Trophoblast cell (in vitro differentiated cells and primary cell): ENCODE data around the gene ITGB7.

ENCODE experiments used
- DNase-seq, 2 donors: peaks; one replicate each; pipeline ENCODE4 v3.0.0-alpha.2; 2016
- H2AFZ ChIP-seq: 2 replicates; pipeline ENCODE4 v1.6.1; 2013; ENCODE audit warnings: low read length, moderate library complexity, mild to moderate bottlenecking; ENCODE audit not compliant: insufficient read depth, poor library complexity
- H2AK5ac ChIP-seq: 2 replicates; pipeline ENCODE4 v1.6.1; 2013; ENCODE audit warnings: mild to moderate bottlenecking, low read length
- H2BK120ac ChIP-seq: 2 replicates; pipeline ENCODE4 v1.6.1; 2013; ENCODE audit warnings: low read length, mild to moderate bottlenecking, moderate library complexity; ENCODE audit not compliant: insufficient read depth, poor library complexity
- H2BK12ac ChIP-seq: 2 replicates; pipeline ENCODE4 v1.6.1; 2013; ENCODE audit warnings: mild to moderate bottlenecking, low read length, moderate library complexity
- H2BK5ac ChIP-seq: 2 replicates; pipeline ENCODE4 v1.6.1; 2013; ENCODE audit warnings: low read length, low read depth, moderate library complexity, mild to moderate bottlenecking; ENCODE audit not compliant: poor library complexity
- H3K14ac ChIP-seq: 2 replicates; pipeline ENCODE4 v1.6.1; 2013; ENCODE audit warnings: mild to moderate bottlenecking, low read length
- H3K18ac ChIP-seq: 2 replicates; pipeline ENCODE4 v1.6.1; 2013; ENCODE audit warnings: mild to moderate bottlenecking, low read length
- H3K23ac ChIP-seq: 2 replicates; pipeline ENCODE4 v1.6.1; 2013; ENCODE audit warnings: low read length
- H3K27ac ChIP-seq: 2 replicates; pipeline ENCODE4 v1.5.1; 2013; ENCODE audit warnings: low read depth, mild to moderate bottlenecking, inconsistent platforms, low read length, moderate library complexity
- H3K27me3 ChIP-seq: 2 replicates; pipeline ENCODE4 v1.6.1; 2013; ENCODE audit warnings: inconsistent platforms, mild to moderate bottlenecking, low read length, moderate library complexity; ENCODE audit not compliant: insufficient read depth
- H3K36me3 ChIP-seq, 2 experiments: 1 replicate in 1 of 2; 2 replicates in 1 of 2; pipeline ENCODE4 v1.6.1; 2013; ENCODE audit warnings: low read length in 2 of 2, mild to moderate bottlenecking in 2 of 2, moderate library complexity in 1 of 2; ENCODE audit not compliant: insufficient read depth in 2 of 2, control insufficient read depth in 1 of 2
- H3K4ac ChIP-seq: 2 replicates; pipeline ENCODE4 v1.6.1; 2013; ENCODE audit warnings: low read depth, mild to moderate bottlenecking, low read length, moderate library complexity
- H3K4me1 ChIP-seq, 2 experiments: 1 replicate in 1 of 2; 2 replicates in 1 of 2; pipeline ENCODE4 v1.6.1; 2013; ENCODE audit warnings: low read length in 2 of 2, mild to moderate bottlenecking in 2 of 2, moderate library complexity in 1 of 2; ENCODE audit not compliant: insufficient read depth in 2 of 2, control insufficient read depth in 1 of 2
- H3K4me2 ChIP-seq: 2 replicates; pipeline ENCODE4 v1.6.1; 2013; ENCODE audit warnings: inconsistent platforms, mild to moderate bottlenecking, low read length, moderate library complexity
- H3K4me3 ChIP-seq: 2 replicates; pipeline ENCODE4 v1.5.1; 2013; ENCODE audit warnings: mild to moderate bottlenecking, low read depth, low read length, inconsistent platforms
- H3K79me1 ChIP-seq: one replicate; pipeline ENCODE4 v1.6.1; 2013; ENCODE audit warnings: low read length
- H3K79me2 ChIP-seq: 2 replicates; pipeline ENCODE4 v1.6.1; 2013; ENCODE audit warnings: low read length, mild to moderate bottlenecking; ENCODE audit not compliant: control insufficient read depth, insufficient read depth, poor library complexity
- H3K9ac ChIP-seq: 2 replicates; pipeline ENCODE4 v1.6.1; 2013; ENCODE audit warnings: mild to moderate bottlenecking, low read length
- H3K9me3 ChIP-seq: 2 replicates; pipeline ENCODE4 v1.6.1; 2013; ENCODE audit warnings: low read depth, mild to moderate bottlenecking, control low read depth, inconsistent platforms, low read length; ENCODE audit not compliant: insufficient read depth
- H4K12ac ChIP-seq: 2 replicates; pipeline ENCODE4 v1.6.1; 2013; ENCODE audit warnings: low read depth, mild to moderate bottlenecking, low read length, moderate library complexity
- H4K8ac ChIP-seq: 2 replicates; pipeline ENCODE4 v1.6.1; 2013; ENCODE audit warnings: low read depth, mild to moderate bottlenecking, low read length, moderate library complexity
- H4K91ac ChIP-seq: one replicate; pipeline ENCODE4 v1.6.1; 2013; ENCODE audit warnings: low read depth, mild to moderate bottlenecking, low read length, moderate library complexity
- WGBS: extraction: QIAGEN DNeasy Blood & Tissue Kit; methylation state at CpG from one replicate; pipeline ENCODE4 v1.1.7; 2013; ENCODE audit warnings: missing lambda C conversion rate; ENCODE audit not compliant: insufficient read length, insufficient coverage; ENCODE audit errors: extremely low coverage; 5-methylcytosine and 5-hydroxymethylcytosine counted together

The ITGB7 gene

GRCh38 chr12:53187145-53187899 is 19.7 kb downstream of the ITGB7 start:
- no peak overlapping the region for H4K12ac ChIP-seq
- DNase-seq, result peak; percentile 98 to 99
- no peaks in the 10 kb centered on the region for H3K27me3 ChIP-seq
- peaks cover 27 to 47% of the 10 kb centered on the region in 2 experiments for H3K36me3 ChIP-seq
- H3K4ac ChIP-seq, result no peak overlapping the region
- no peak overlapping the region for H2AK5ac ChIP-seq
- peaks cover 2% of the 10 kb centered on the region for H3K79me1 ChIP-seq
- no CpG with 5 or more reads among the region's 15 CpGs for WGBS
- H2BK5ac ChIP-seq, result no peak overlapping the region
- peaks cover 9 to 23% of the 10 kb centered on the region in 2 experiments for H3K4me1 ChIP-seq
- H3K9me3 ChIP-seq, result peaks cover 5% of the 10 kb centered on the region
- no peak overlapping the region for H2AFZ ChIP-seq
- H3K4me2 ChIP-seq, result no peak overlapping the region
- peak overlapping the region; percentile 29 for H3K27ac ChIP-seq
- H3K23ac ChIP-seq, result no peak overlapping the region
- no peak overlapping the region for H2BK120ac ChIP-seq
- no peak overlapping the region for H3K9ac ChIP-seq
- no peak overlapping the region for H3K18ac ChIP-seq
- H3K79me2 ChIP-seq, result no peaks in the 10 kb centered on the region
- no peak overlapping the region for H3K4me3 ChIP-seq
- H2BK12ac ChIP-seq, result no peak overlapping the region
- H3K14ac ChIP-seq, result no peak overlapping the region
- H4K8ac ChIP-seq, result no peak overlapping the region
- H4K91ac ChIP-seq, result no peak overlapping the region

GRCh38 chr12:53186745-53187144 is 20.3 kb downstream of the ITGB7 start:
- peaks cover 29 to 50% of the 10 kb centered on the region in 2 experiments for H3K36me3 ChIP-seq
- peak; percentile 85 to 97 for DNase-seq
- H2BK5ac ChIP-seq, result no peak overlapping the region
- H3K79me1 ChIP-seq, result peaks cover 2% of the 10 kb centered on the region
- H4K8ac ChIP-seq, result no peak overlapping the region
- H3K4me1 ChIP-seq, result peaks cover 13 to 27% of the 10 kb centered on the region in 2 experiments
- no peak overlapping the region for H2AFZ ChIP-seq
- H3K18ac ChIP-seq, result no peak overlapping the region
- WGBS, result no CpG with 5 or more reads among the region's 4 CpGs
- no peak overlapping the region for H3K4ac ChIP-seq
- no peak overlapping the region for H2BK12ac ChIP-seq
- no peak overlapping the region for H3K23ac ChIP-seq
- no peak overlapping the region for H2AK5ac ChIP-seq
- H4K91ac ChIP-seq, result no peak overlapping the region
- H2BK120ac ChIP-seq, result no peak overlapping the region
- no peak overlapping the region for H3K14ac ChIP-seq
- H3K27me3 ChIP-seq, result no peaks in the 10 kb centered on the region
- no peak overlapping the region for H3K4me3 ChIP-seq
- H3K27ac ChIP-seq, result peak overlapping the region; percentile 29
- peaks cover 5% of the 10 kb centered on the region for H3K9me3 ChIP-seq
- H3K9ac ChIP-seq, result no peak overlapping the region
- no peak overlapping the region for H3K4me2 ChIP-seq
- no peaks in the 10 kb centered on the region for H3K79me2 ChIP-seq
- no peak overlapping the region for H4K12ac ChIP-seq

DNA sequence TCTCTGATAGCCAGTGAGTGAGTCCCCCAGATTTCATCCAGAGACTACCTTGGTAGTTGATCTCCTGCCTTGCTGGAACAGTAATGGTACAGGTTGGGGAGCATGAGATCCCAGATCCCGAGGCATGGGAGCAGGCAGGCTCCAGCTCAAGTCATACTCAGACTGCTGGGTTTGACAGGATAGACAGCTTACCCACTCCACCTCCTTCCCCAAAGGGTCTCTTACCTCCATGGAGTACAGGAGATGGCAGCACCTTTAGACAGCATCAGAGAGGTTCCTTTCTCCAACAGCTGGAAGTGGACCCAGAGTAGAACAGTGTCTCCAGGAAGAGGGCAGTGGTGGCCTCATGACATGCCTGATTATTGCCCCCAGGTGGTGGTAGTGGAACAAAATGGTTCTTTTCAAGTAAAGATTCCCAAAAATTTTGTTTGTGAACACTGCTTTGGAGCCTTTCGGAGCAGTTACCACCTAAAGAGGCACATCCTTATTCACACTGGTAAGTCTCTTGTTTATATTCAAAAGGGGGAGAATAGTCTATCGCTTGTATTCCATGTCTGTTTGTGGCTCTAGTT is 21.4 kb downstream of the ITGB7 start:
- H3K27me3 ChIP-seq, result no peaks in the 10 kb centered on the region
- H3K4me3 ChIP-seq, result no peak overlapping the region
- no peak overlapping the region for H3K23ac ChIP-seq
- H3K27ac ChIP-seq, result no peak overlapping the region
- H3K9ac ChIP-seq, result no peak overlapping the region
- no peak overlapping the region for H3K4me2 ChIP-seq
- H2BK120ac ChIP-seq, result no peak overlapping the region
- peaks cover 7% of the 10 kb centered on the region for H3K79me1 ChIP-seq
- no peak overlapping the region for H3K4ac ChIP-seq
- no peak overlapping the region for H4K12ac ChIP-seq
- WGBS, result no CpG with 5 or more reads among the region's 3 CpGs
- H3K4me1 ChIP-seq, result peaks cover 13 to 29% of the 10 kb centered on the region in 2 experiments
- no peak overlapping the region for H2AK5ac ChIP-seq
- no peak for DNase-seq
- no peak overlapping the region for H2AFZ ChIP-seq
- H4K8ac ChIP-seq, result no peak overlapping the region
- no peak overlapping the region for H2BK12ac ChIP-seq
- no peak overlapping the region for H4K91ac ChIP-seq
- H3K9me3 ChIP-seq, result peaks cover 7% of the 10 kb centered on the region
- H2BK5ac ChIP-seq, result no peak overlapping the region
- peaks cover 27 to 47% of the 10 kb centered on the region in 2 experiments for H3K36me3 ChIP-seq
- peaks cover 3% of the 10 kb centered on the region for H3K79me2 ChIP-seq
- no peak overlapping the region for H3K18ac ChIP-seq
- no peak overlapping the region for H3K14ac ChIP-seq

GRCh38 chr12:53184828-53185227 is 22.2 kb downstream of the ITGB7 start:
- H3K4me1 ChIP-seq, result peaks cover 13 to 28% of the 10 kb centered on the region in 2 experiments
- peaks cover 8% of the 10 kb centered on the region for H3K79me2 ChIP-seq
- H2BK5ac ChIP-seq, result no peak overlapping the region
- DNase-seq, result no peak
- no peak overlapping the region for H3K23ac ChIP-seq
- H3K9ac ChIP-seq, result peak overlapping the region; percentile 18
- H2BK120ac ChIP-seq, result no peak overlapping the region
- H3K27me3 ChIP-seq, result no peaks in the 10 kb centered on the region
- no peak overlapping the region for H2AK5ac ChIP-seq
- H3K18ac ChIP-seq, result no peak overlapping the region
- no peak overlapping the region for H3K4ac ChIP-seq
- H4K91ac ChIP-seq, result no peak overlapping the region
- H3K9me3 ChIP-seq, result peaks cover 8% of the 10 kb centered on the region
- H2BK12ac ChIP-seq, result no peak overlapping the region
- no peak overlapping the region for H2AFZ ChIP-seq
- H4K12ac ChIP-seq, result no peak overlapping the region
- H3K14ac ChIP-seq, result no peak overlapping the region
- no peak overlapping the region for H3K27ac ChIP-seq
- peak overlapping the region; percentile 34 for H3K4me3 ChIP-seq
- H3K4me2 ChIP-seq, result no peak overlapping the region
- no peak overlapping the region for H4K8ac ChIP-seq
- peaks cover 14% of the 10 kb centered on the region for H3K79me1 ChIP-seq
- no CpG with 5 or more reads among the region's 6 CpGs for WGBS
- H3K36me3 ChIP-seq, result peaks cover 27 to 47% of the 10 kb centered on the region in 2 experiments
